Ovary (tissue), 3 donors: ENCODE results near the gene PXDC1.
"Not testable (repeated sequence)": the region's sequence is repeated elsewhere in the genome, so short reads cannot be mapped to it uniquely, and the experiment has no call there.

Experiments
- EP300 ChIP-seq: sonication (generic); formaldehyde crosslinking; IDR thresholded peaks from one replicate; pipeline ENCODE4 v1.6.1; 2017; ENCODE audit warnings: antibody characterized with exemption
- POLR2A ChIP-seq: fragments of 450-650 bp; IDR thresholded peaks from one replicate; pipeline ENCODE4 v1.6.1; 2017; ENCODE audit warnings: antibody characterized with exemption, mild to moderate bottlenecking, moderate library complexity
- TF ChIP-seq, protein P1 (sequence below), 3 donors: fragments of 450-650 bp in 2 of 3; fragments of 200-600 bp in 1 of 3; IDR thresholded peaks; one replicate each; pipeline versions ENCODE4 v1.5.1 to v1.8.0; 2016 to 2022; ENCODE audit warnings: antibody characterized with exemption in 3 of 3, mild to moderate bottlenecking in 1 of 3
- donor health status: DM: no; HTN: no; CAD: no.

DNA sequence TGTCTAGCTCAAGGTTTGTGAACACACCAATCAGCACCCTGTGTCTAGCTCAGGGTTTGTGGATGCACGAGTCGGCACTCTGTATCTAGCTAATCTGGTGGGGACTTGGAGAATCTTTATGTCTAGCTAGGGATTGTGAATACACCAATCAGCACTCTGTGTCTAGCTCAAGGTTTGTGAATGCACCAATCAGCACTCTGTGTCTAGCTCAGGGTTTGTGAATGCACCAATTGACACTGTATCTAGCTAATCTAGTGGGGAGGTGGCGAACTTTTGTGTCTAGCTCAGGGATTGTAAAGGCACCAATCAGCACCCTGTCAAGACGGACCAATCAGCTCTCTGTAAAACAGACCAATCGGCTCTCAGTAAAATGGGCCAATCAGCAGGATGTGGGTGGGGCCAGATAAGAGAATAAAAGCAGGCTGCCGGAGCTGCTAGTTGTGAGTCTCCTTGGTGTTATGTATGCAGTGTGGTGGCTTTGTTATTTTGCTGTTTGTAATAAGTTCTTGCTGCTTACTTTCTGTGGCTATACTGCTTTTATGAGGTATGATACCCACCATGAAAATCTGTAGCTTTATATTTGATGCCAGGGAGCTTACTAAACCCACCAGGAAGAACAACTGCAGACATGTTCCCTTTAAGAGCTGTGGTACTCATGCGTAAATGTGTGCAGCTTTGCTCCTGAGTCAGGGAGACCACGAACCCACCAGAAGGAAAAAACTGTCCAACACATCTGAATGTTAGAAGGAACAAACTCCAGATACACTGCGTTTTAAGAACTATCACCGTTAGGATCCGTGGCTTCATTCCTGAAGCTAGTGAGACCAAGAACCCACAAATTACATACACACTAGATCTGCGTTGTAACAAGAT, 20.9 kb upstream of the PXDC1 start:
- TF ChIP-seq POLR2A, EP300: not testable (repeated sequence)
- TF ChIP-seq, protein P1, sequence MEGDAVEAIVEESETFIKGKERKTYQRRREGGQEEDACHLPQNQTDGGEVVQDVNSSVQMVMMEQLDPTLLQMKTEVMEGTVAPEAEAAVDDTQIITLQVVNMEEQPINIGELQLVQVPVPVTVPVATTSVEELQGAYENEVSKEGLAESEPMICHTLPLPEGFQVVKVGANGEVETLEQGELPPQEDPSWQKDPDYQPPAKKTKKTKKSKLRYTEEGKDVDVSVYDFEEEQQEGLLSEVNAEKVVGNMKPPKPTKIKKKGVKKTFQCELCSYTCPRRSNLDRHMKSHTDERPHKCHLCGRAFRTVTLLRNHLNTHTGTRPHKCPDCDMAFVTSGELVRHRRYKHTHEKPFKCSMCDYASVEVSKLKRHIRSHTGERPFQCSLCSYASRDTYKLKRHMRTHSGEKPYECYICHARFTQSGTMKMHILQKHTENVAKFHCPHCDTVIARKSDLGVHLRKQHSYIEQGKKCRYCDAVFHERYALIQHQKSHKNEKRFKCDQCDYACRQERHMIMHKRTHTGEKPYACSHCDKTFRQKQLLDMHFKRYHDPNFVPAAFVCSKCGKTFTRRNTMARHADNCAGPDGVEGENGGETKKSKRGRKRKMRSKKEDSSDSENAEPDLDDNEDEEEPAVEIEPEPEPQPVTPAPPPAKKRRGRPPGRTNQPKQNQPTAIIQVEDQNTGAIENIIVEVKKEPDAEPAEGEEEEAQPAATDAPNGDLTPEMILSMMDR (IDR thresholded peaks at IDR 0.05): not testable (repeated sequence)
